Kidney tubule cell (primary cell): ENCODE data around the gene RUSC2.
"Not testable (repeated sequence)": the region's sequence is repeated elsewhere in the genome, so short reads cannot be mapped to it uniquely, and the experiment has no call there.

ENCODE experiments used
- DNase-seq: peaks from one replicate; pipeline ENCODE4 v3.0.0-alpha.2; 2018; ENCODE audit warnings: low spot score

The RUSC2 gene

GRCh38 chr9:35521708-35522107 is 31.8 kb downstream of the RUSC2 start:
- DNase-seq: no peak

GRCh38 chr9:35522187-35522586 is 32.3 kb downstream of the RUSC2 start:
- DNase-seq: no peak

- DNase-seq: no peak
These were observed 32.8 kb downstream of the RUSC2 start for GRCh38 chr9:35522700-35523099.

- DNase-seq: not testable (repeated sequence)
These were observed 33.6 kb downstream of the RUSC2 start for GRCh38 chr9:35523556-35523955.

GRCh38 chr9:35526087-35526801 is 36.3 kb downstream of the RUSC2 start:
- peak; percentile 87 for DNase-seq

- DNase-seq: no peak
These were observed 39.4 kb downstream of the RUSC2 start for GRCh38 chr9:35529161-35529823.

- no peak for DNase-seq
These were observed 43.5 kb downstream of the RUSC2 start for GRCh38 chr9:35533398-35533797.

- not testable (repeated sequence) for DNase-seq
These were observed 45.0 kb downstream of the RUSC2 start for GRCh38 chr9:35534921-35535320.

- no peak for DNase-seq
These were observed 48.0 kb downstream of the RUSC2 start for GRCh38 chr9:35537913-35538312.

- peak; percentile 78 for DNase-seq
These were observed 48.7 kb downstream of the RUSC2 start for GRCh38 chr9:35538361-35539234.
